Activated CD4-positive, CD25-positive, alpha-beta regulatory T cell treated with anti-CD3 and anti-CD28 coated beads, Interleukin-2, amount 50 U/mL, for 24 hours (primary cell): ENCODE measurements around the gene BAZ1B.
A peak's percentile ranks its signal among the peaks of the same experiment; 100 is the strongest.
"Not testable (repeated sequence)": the region's sequence is repeated elsewhere in the genome, so short reads cannot be mapped to it uniquely, and the experiment has no call there.

Experiments
- ATAC-seq, 2 donors: fragments of 150-1000 bp; cut with Tn5 transposase; one replicate each; pipeline ENCODE4 v1.10.0; 2021; ENCODE audit warnings: mild to moderate bottlenecking in 1 of 2, moderate library complexity in 1 of 2

Gene BAZ1B

GRCh38 chr7:73423519-73424488 is 98.3 kb downstream of the BAZ1B start:
- no peak for ATAC-seq

GRCh38 chr7:73420610-73421009 is 101.5 kb downstream of the BAZ1B start:
- ATAC-seq = not testable (repeated sequence)

GRCh38 chr7:73420016-73420415 is 102.1 kb downstream of the BAZ1B start:
- ATAC-seq = not testable (repeated sequence)

GRCh38 chr7:73418113-73418703 is 103.9 kb downstream of the BAZ1B start:
- no peak for ATAC-seq

GRCh38 chr7:73410541-73411131 is 111.5 kb downstream of the BAZ1B start:
- not testable (repeated sequence) for ATAC-seq

GRCh38 chr7:73404860-73405259 is 117.2 kb downstream of the BAZ1B start:
- not testable (repeated sequence) for ATAC-seq

GRCh38 chr7:73399185-73400050 is 122.7 kb downstream of the BAZ1B start:
- ATAC-seq = peak in 1 of 2 donors; percentile 46

GRCh38 chr7:73397521-73398281 is 124.4 kb downstream of the BAZ1B start:
- no peak for ATAC-seq

- ATAC-seq = no peak
These were observed 126.3 kb downstream of the BAZ1B start for GRCh38 chr7:73395538-73396503.

GRCh38 chr7:73394422-73394821 is 127.7 kb downstream of the BAZ1B start:
- no peak for ATAC-seq

GRCh38 chr7:73391396-73391795 is 130.7 kb downstream of the BAZ1B start:
- no peak for ATAC-seq
